Measurements from ENCODE around the gene MAS1L. TPM values are rescaled to one million over a fixed set of nuclear protein-coding genes. Genes with fewer than 3 reads are reported as not detected.

The MAS1L gene
- polyA plus RNA-seq, 3 donors = not detected

DNA sequence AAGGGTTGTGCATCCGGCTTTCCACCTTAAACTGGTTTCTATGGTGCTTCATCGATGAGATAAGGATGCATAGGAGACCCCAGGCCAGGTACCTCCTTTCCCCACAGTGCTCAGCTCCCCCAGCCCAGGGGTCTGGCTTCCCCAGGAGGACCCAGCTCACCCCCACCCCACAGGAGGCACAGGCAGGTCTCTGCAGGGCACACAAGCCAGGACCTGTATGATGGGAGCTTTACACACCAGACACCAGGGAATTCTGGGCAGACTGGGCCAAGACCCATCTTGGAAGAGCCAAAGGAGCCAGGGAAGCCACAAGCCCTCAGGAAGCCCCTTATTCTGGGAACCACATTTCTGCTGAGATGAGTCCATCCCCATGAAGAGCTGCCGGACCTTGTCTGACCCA is 42.2 kb upstream of the MAS1L start:
- intact Hi-C loops (cut with micrococcal nuclease) = no loop called here
- WGBS (ENCODE audit: insufficient coverage) = 92% methylated on average over 2 of the region's 3 CpGs
- Mint-ChIP-seq H3K27me3 (ENCODE audit: low read depth in 3 of 3) (peaks cover 3 to 6% (median 5%) of the 10 kb centered on the region in 3 donors), H3K4me1 (no peaks in the 10 kb centered on the region), H3K9me3 (peaks cover 0 to 5% (median 0%) of the 10 kb centered on the region in 7 donors), H3K27ac (no peak overlapping the region), H3K4me3 (no peak overlapping the region), H3K36me3 (no peaks in the 10 kb centered on the region)
- Histone ChIP-seq H2AFZ (ENCODE audit: insufficient read depth, low read depth, low read length, poor library complexity, severe bottlenecking) (no peak overlapping the region), H3K36me3 (replicated peaks in 1 of 2; ENCODE audit: control insufficient read depth in 1 of 2, insufficient read depth in 2 of 2, low read length in 2 of 2) (no peaks in the 10 kb centered on the region), H3K9me3 (replicated peaks in 1 of 2; ENCODE audit: control insufficient read depth in 1 of 2, insufficient read depth in 1 of 2, low read length in 2 of 2) (no peaks in the 10 kb centered on the region), H3K4me2 (replicated peaks; ENCODE audit: extremely low read depth, low read length, poor library complexity, severe bottlenecking) (no peak overlapping the region), H3K79me2 (ENCODE audit: insufficient read depth, low read length) (no peaks in the 10 kb centered on the region), H3K4me3 (replicated peaks in 1 of 3; ENCODE audit: low read depth in 2 of 3, low read length in 3 of 3) (no peak overlapping the region), H3K9ac (ENCODE audit: insufficient read depth, low read length, poor library complexity, severe bottlenecking) (no peak overlapping the region), H4K20me1 (ENCODE audit: insufficient read depth, low read length) (no peaks in the 10 kb centered on the region), H3K27me3 (ENCODE audit: control insufficient read depth in 2 of 2, insufficient read depth in 2 of 2, low read length in 2 of 2) (no peaks in the 10 kb centered on the region), H3K4me1 (ENCODE audit: control insufficient read depth in 1 of 2, insufficient read depth in 2 of 2, low read length in 2 of 2) (no peaks in the 10 kb centered on the region), H3K27ac (ENCODE audit: low read depth in 1 of 2, low read length in 2 of 2) (no peak overlapping the region)
- DNase-seq = no peak
- TF ChIP-seq, protein P1, sequence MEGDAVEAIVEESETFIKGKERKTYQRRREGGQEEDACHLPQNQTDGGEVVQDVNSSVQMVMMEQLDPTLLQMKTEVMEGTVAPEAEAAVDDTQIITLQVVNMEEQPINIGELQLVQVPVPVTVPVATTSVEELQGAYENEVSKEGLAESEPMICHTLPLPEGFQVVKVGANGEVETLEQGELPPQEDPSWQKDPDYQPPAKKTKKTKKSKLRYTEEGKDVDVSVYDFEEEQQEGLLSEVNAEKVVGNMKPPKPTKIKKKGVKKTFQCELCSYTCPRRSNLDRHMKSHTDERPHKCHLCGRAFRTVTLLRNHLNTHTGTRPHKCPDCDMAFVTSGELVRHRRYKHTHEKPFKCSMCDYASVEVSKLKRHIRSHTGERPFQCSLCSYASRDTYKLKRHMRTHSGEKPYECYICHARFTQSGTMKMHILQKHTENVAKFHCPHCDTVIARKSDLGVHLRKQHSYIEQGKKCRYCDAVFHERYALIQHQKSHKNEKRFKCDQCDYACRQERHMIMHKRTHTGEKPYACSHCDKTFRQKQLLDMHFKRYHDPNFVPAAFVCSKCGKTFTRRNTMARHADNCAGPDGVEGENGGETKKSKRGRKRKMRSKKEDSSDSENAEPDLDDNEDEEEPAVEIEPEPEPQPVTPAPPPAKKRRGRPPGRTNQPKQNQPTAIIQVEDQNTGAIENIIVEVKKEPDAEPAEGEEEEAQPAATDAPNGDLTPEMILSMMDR (IDR thresholded peaks at IDR 0.05) = no peak

- DNase-seq = no peak
- peaks cover 0 to 3% of the 10 kb centered on the region in 2 donors for H3K9me3 ChIP-seq (replicated peaks in 1 of 2; ENCODE audit: control insufficient read depth in 1 of 2, insufficient read depth in 1 of 2, low read length in 2 of 2)
- no peaks in the 10 kb centered on the region for H3K36me3 ChIP-seq (replicated peaks in 1 of 2; ENCODE audit: control insufficient read depth in 1 of 2, insufficient read depth in 2 of 2, low read length in 2 of 2)
- no peak overlapping the region for H3K4me2 ChIP-seq (replicated peaks; ENCODE audit: extremely low read depth, low read length, poor library complexity, severe bottlenecking)
- H3K27ac ChIP-seq (ENCODE audit: low read depth in 1 of 2, low read length in 2 of 2) = no peak overlapping the region
- H3K79me2 ChIP-seq (ENCODE audit: insufficient read depth, low read length) = no peaks in the 10 kb centered on the region
- Mint-ChIP-seq H3K9me3 (peaks cover 0 to 9% (median 3%) of the 10 kb centered on the region in 7 donors), H3K36me3 (no peaks in the 10 kb centered on the region), H3K27me3 (ENCODE audit: low read depth in 3 of 3) (peaks cover 3 to 8% (median 5%) of the 10 kb centered on the region in 3 donors), H3K4me3 (no peak overlapping the region), H3K27ac (no peak overlapping the region), H3K4me1 (no peaks in the 10 kb centered on the region)
- intact Hi-C loops (cut with micrococcal nuclease) = no loop called here
- no peaks in the 10 kb centered on the region for H3K27me3 ChIP-seq (ENCODE audit: control insufficient read depth in 2 of 2, insufficient read depth in 2 of 2, low read length in 2 of 2)
- WGBS (ENCODE audit: insufficient coverage) = 95% methylated on average over 2 of the region's 2 CpGs
- no peaks in the 10 kb centered on the region for H3K4me1 ChIP-seq (ENCODE audit: control insufficient read depth in 1 of 2, insufficient read depth in 2 of 2, low read length in 2 of 2)
- no peak overlapping the region for H3K4me3 ChIP-seq (replicated peaks in 1 of 3; ENCODE audit: low read depth in 2 of 3, low read length in 3 of 3)
- H2AFZ ChIP-seq (ENCODE audit: insufficient read depth, low read depth, low read length, poor library complexity, severe bottlenecking) = no peak overlapping the region
- TF ChIP-seq, protein P1 (IDR thresholded peaks at IDR 0.05) = no peak
- no peaks in the 10 kb centered on the region for H4K20me1 ChIP-seq (ENCODE audit: insufficient read depth, low read length)
- H3K9ac ChIP-seq (ENCODE audit: insufficient read depth, low read length, poor library complexity, severe bottlenecking) = no peak overlapping the region
Observed at GRCh38 chr6:29528988-29529560, 41.3 kb upstream of the MAS1L start.
